RWPE1 (cell line): ENCODE data around the gene MRM3.

Source experiments
- CTCF ChIA-PET: fragments of 350-600 bp; sonication (Branson Sonifier 250); formaldehyde crosslinking; extraction: SDS; loops from one replicate; lab custom pipeline; 2021; lab: Yijun Ruan, JAX
- POLR2A ChIA-PET: fragments of 400-600 bp; formaldehyde crosslinking; extraction: SDS; loops from one replicate; lab custom pipeline; 2020; ENCODE audit warnings: antibody characterized with exemption; ENCODE audit not compliant: low non-redundant PET; lab: Yijun Ruan, JAX
- DNase-seq: peaks from one replicate; pipeline ENCODE4 v3.0.0; 2012; ENCODE audit warnings: low spot score
- H3K27ac ChIP-seq: fragments of 450-650 bp; 2 replicates; pipeline ENCODE4 v1.5.1; 2017
- CTCF ChIP-seq: fragments of 450-650 bp; conservative IDR thresholded peaks from 2 replicates; pipeline ENCODE4 v1.5.1; 2017; ENCODE audit warnings: low read depth, mild to moderate bottlenecking

The MRM3 gene

GRCh38 chr17:811051-811784 lies 29.1 kb downstream of the MRM3 start:
- ChIA-PET POLR2A (no interaction called here), CTCF (no interaction called here)

GRCh38 chr17:812638-813204 lies 30.6 kb downstream of the MRM3 start:
- CTCF ChIA-PET: no interaction called here
- no peak for TF ChIP-seq CTCF
- peak overlapping the region; percentile 70 for H3K27ac ChIP-seq
- POLR2A ChIA-PET: no interaction called here
- no peak for DNase-seq

More at GRCh38 chr17:811051-811784, 29.1 kb downstream of the MRM3 start:
- no peak for TF ChIP-seq CTCF
- peak overlapping the region; percentile 22; the same call in 1 of the 2 replicates for H3K27ac ChIP-seq
- DNase-seq: no peak

- ChIA-PET POLR2A (no interaction called here), CTCF (no interaction called here)
- peak overlapping the region; percentile 70 for H3K27ac ChIP-seq
- no peak for DNase-seq
- no peak for TF ChIP-seq CTCF
These were observed 32.2 kb downstream of the MRM3 start for GRCh38 chr17:814371-814770.

- 0 out of 2 replicates have a peak overlapping the region, but pooled peaks have one; percentile 22 for H3K27ac ChIP-seq
- ChIA-PET CTCF (interaction anchor here (0.6 kb wide), 1 partner anchor 96 kb away, joined by 4 read pairs; no protein-coding TSS in a partner anchor), POLR2A (no interaction called here)
- TF ChIP-seq CTCF: no peak
- DNase-seq: no peak
These were observed 37.1 kb downstream of the MRM3 start for GRCh38 chr17:819251-819650.

DNA sequence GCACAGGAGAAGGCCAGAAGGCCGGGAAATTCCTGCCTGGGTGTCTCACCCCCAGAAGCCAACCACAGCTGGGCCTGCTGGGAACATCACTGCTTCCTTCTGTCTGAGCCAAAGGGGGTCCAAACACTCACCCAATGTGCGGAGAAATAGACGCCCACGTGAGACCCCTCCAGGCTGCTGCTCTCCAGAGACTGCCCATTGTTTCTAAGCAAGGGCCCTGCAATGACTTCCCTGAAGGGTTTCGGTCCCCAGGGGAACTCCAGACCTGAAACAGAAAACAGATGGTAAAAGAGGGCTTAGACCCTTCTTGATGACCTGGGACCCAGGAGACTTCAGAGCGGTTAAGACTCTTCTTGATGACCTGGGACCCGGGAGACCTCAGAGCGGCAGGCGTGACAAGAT lies 41.3 kb downstream of the MRM3 start:
- CTCF ChIA-PET: interaction anchor here (0.6 kb wide), 1 partner anchor 172 kb away, joined by 3 read pairs; no protein-coding TSS in a partner anchor
- POLR2A ChIA-PET: no interaction called here
- no peak for DNase-seq

More for the DNA sequence above, 41.3 kb downstream of the MRM3 start:
- no peak for TF ChIP-seq CTCF
- H3K27ac ChIP-seq: peak overlapping the region; percentile 17; the same call in 1 of the 2 replicates
